Neural cell (in vitro differentiated cells): Measurements from ENCODE around the gene YIPF4. TPM values are rescaled to one million over a fixed set of nuclear protein-coding genes. Genes with fewer than 3 reads are reported as not detected.

Source experiments
- H2AFZ ChIP-seq: fragments of 200-600, 300-800 bp; sonication (generic), shearing (Covaris generic); 2 replicates; pipeline ENCODE4 v1.6.0; 2014; ENCODE audit warnings: low read depth, mild to moderate bottlenecking, antibody characterized with exemption, low read length, moderate library complexity
- H3F3A ChIP-seq: fragments of 200-600 bp; shearing (Covaris generic); 2 replicates; pipeline ENCODE4 v1.6.1; 2016; ENCODE audit warnings: mild to moderate bottlenecking, moderate library complexity, mixed read lengths, antibody characterized with exemption, low read length; ENCODE audit not compliant: insufficient read depth, poor library complexity, severe bottlenecking
- H3K27ac ChIP-seq: fragments of 200-600, 300-800 bp; sonication (generic), shearing (Covaris generic); 2 replicates; pipeline ENCODE4 v1.5.1; 2014; ENCODE audit warnings: mild to moderate bottlenecking, low read length, moderate library complexity
- H3K27me3 ChIP-seq: fragments of 300-800, 200-600 bp; sonication (generic), shearing (Covaris generic); 2 replicates; pipeline ENCODE4 v1.6.0; 2014; ENCODE audit warnings: mild to moderate bottlenecking, low read depth, low read length, moderate library complexity; ENCODE audit not compliant: insufficient read depth
- H3K36me3 ChIP-seq: fragments of 300-800, 200-600 bp; sonication (generic), shearing (Covaris generic); 2 replicates; pipeline ENCODE4 v1.5.1; 2014; ENCODE audit warnings: mild to moderate bottlenecking, antibody characterized with exemption, low read length, moderate library complexity; ENCODE audit not compliant: insufficient read depth
- H3K4me2 ChIP-seq: fragments of 300-800, 200-600 bp; sonication (generic), shearing (Covaris generic); 2 replicates; pipeline ENCODE4 v1.6.0; 2014; ENCODE audit warnings: mild to moderate bottlenecking, low read length
- H3K4me3 ChIP-seq: fragments of 300-800, 200-600 bp; sonication (generic), shearing (Covaris generic); 2 replicates; pipeline ENCODE4 v1.5.1; 2014; ENCODE audit warnings: mild to moderate bottlenecking, low read length, moderate library complexity
- H3K79me2 ChIP-seq: fragments of 200-600 bp; shearing (Covaris generic); replicated peaks from 2 replicates; pipeline ENCODE4 v1.6.0; 2014; ENCODE audit warnings: mild to moderate bottlenecking, low read length, moderate library complexity; ENCODE audit not compliant: insufficient read depth
- H3K9ac ChIP-seq: fragments of 300-800, 200-600 bp; sonication (generic), shearing (Covaris generic); 2 replicates; pipeline ENCODE4 v1.6.1; 2016; ENCODE audit warnings: mild to moderate bottlenecking, low read length, mixed read lengths
- H3K9me2 ChIP-seq: fragments of 200-600 bp; shearing (Covaris generic); 2 replicates; pipeline ENCODE4 v1.6.1; 2016; ENCODE audit warnings: mild to moderate bottlenecking, low read length, mixed read lengths; ENCODE audit not compliant: insufficient read depth
- H3K9me3 ChIP-seq: fragments of 200-600, 300-800 bp; sonication (generic), shearing (Covaris generic); 2 replicates; pipeline ENCODE4 v1.6.1; 2016; ENCODE audit warnings: mild to moderate bottlenecking, mixed run types, low read length, moderate library complexity, mixed read lengths
- H4K20me1 ChIP-seq: fragments of 200-600 bp; shearing (Covaris generic); 2 replicates; pipeline ENCODE4 v1.6.1; 2016; ENCODE audit warnings: mild to moderate bottlenecking, mixed run types; ENCODE audit not compliant: insufficient read depth
- CTCF ChIP-seq: fragments of 450-650 bp; IDR thresholded peaks from 2 replicates; pipeline ENCODE4 v1.5.1; 2014; ENCODE audit warnings: antibody characterized with exemption, mild to moderate bottlenecking, moderate library complexity; ENCODE audit not compliant: poor library complexity, severe bottlenecking
- EP300 ChIP-seq: fragments of 450-650 bp; conservative IDR thresholded peaks from 2 replicates; pipeline ENCODE4 v1.6.1; 2014; ENCODE audit warnings: antibody characterized with exemption, mild to moderate bottlenecking, moderate library complexity; ENCODE audit not compliant: poor library complexity, severe bottlenecking
- EZH2 ChIP-seq: fragments of 200-600, 300-800 bp; shearing (Covaris generic), sonication (generic); IDR thresholded peaks from 2 replicates; pipeline ENCODE4 v1.6.1; 2014; ENCODE audit warnings: antibody characterized with exemption, low read length, borderline replicate concordance, mild to moderate bottlenecking; ENCODE audit not compliant: insufficient read depth, poor library complexity, severe bottlenecking
- MXI1 ChIP-seq: fragments of 450-650 bp; conservative IDR thresholded peaks from 2 replicates; pipeline ENCODE4 v1.6.1; 2014; ENCODE audit warnings: antibody characterized with exemption, mild to moderate bottlenecking; ENCODE audit not compliant: poor library complexity, severe bottlenecking
- POLR2AphosphoS5 ChIP-seq: IDR thresholded peaks from 2 replicates; pipeline ENCODE4 v1.6.1; 2012
- RAD21 ChIP-seq: fragments of 450-650 bp; conservative IDR thresholded peaks from 2 replicates; pipeline ENCODE4 v1.6.1; 2014; ENCODE audit warnings: antibody characterized with exemption, mild to moderate bottlenecking, moderate library complexity
- REST ChIP-seq: IDR thresholded peaks from 2 replicates; pipeline ENCODE4 v1.6.1; 2012; ENCODE audit warnings: borderline replicate concordance
- SMC3 ChIP-seq: fragments of 450-650 bp; conservative IDR thresholded peaks from 2 replicates; pipeline ENCODE4 v1.6.1; 2014; ENCODE audit warnings: antibody characterized with exemption, mild to moderate bottlenecking, moderate library complexity; ENCODE audit not compliant: poor library complexity
- TAF1 ChIP-seq: IDR thresholded peaks from 2 replicates; pipeline ENCODE4 v1.6.1; 2012; ENCODE audit warnings: low read depth
- polyA plus RNA-seq: library from polyadenylated mRNA; depleted of rRNA; stranded (reverse); fragments of >200 nt; gene quantifications from 2 replicates; pipeline ENCODE4 v1.2.3, GENCODE V29; 2014

Gene YIPF4
- polyA plus RNA-seq, 1 donor from 2014 or later: 33.5 TPM

GRCh38 chr2:32235315-32235714, 42.4 kb upstream of the YIPF4 start:
- Histone ChIP-seq H3K4me2 (no peak overlapping the region), H3K9me2 (no peaks in the 10 kb centered on the region), H3K4me3 (no peak overlapping the region), H3K27ac (no peak overlapping the region), H4K20me1 (no peaks in the 10 kb centered on the region), H3F3A (no peaks in the 10 kb centered on the region), H3K79me2 (no peaks in the 10 kb centered on the region), H3K9me3 (no peaks in the 10 kb centered on the region), H3K36me3 (no peaks in the 10 kb centered on the region), H3K27me3 (no peaks in the 10 kb centered on the region), H2AFZ (no peak overlapping the region), H3K9ac (no peak overlapping the region)
- TF ChIP-seq TAF1: no peak
- no peak for TF ChIP-seq CTCF
- TF ChIP-seq REST: no peak
- TF ChIP-seq MXI1: no peak
- no peak for TF ChIP-seq EP300
- TF ChIP-seq EZH2: no peak
- no peak for TF ChIP-seq SMC3
- no peak for TF ChIP-seq POLR2AphosphoS5
- no peak for TF ChIP-seq RAD21

GRCh38 chr2:32237488-32237887, 40.2 kb upstream of the YIPF4 start:
- Histone ChIP-seq H3F3A (no peaks in the 10 kb centered on the region), H3K9ac (no peak overlapping the region), H3K36me3 (no peaks in the 10 kb centered on the region), H3K9me3 (no peaks in the 10 kb centered on the region), H3K9me2 (no peaks in the 10 kb centered on the region), H3K4me2 (no peak overlapping the region), H3K4me3 (no peak overlapping the region), H3K27ac (no peak overlapping the region), H3K27me3 (no peaks in the 10 kb centered on the region), H2AFZ (no peak overlapping the region), H4K20me1 (no peaks in the 10 kb centered on the region), H3K79me2 (no peaks in the 10 kb centered on the region)
- TF ChIP-seq EP300 (no peak), MXI1 (no peak), POLR2AphosphoS5 (no peak), RAD21 (no peak), EZH2 (no peak), SMC3 (no peak), TAF1 (no peak), CTCF (no peak), REST (no peak)
